ENCODE data around the gene KLHL13. TPM values are rescaled to one million over a fixed set of nuclear protein-coding genes. Genes with fewer than 3 reads are reported as not detected.

The KLHL13 gene
- total RNA-seq, 1 experiment from 2014 or later: 4.2 TPM

DNA sequence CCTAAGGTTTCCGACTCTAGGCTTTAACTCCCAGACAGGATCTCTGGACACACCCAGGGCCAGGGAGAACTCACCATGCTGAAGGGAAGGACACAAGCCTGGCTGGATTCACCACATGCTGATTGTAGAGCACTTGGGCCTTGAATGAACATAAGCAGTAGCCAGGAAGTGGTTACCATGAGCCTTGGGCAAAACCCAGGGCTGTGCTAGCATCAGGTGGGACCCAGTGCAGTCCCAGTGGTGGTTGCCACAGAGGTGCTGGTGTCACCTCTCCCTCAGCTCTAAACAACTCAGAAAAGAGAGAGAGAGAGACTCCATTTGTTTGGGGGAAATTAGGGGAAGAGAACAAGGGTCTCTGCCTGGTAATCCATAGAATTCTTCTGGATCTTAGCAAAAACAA, 77.0 kb downstream of the KLHL13 start:
- intact Hi-C loops (cut with micrococcal nuclease): no loop called here
- H3K79me2 ChIP-seq (ENCODE audit: insufficient read depth, low read length): no peaks in the 10 kb centered on the region
- ChIA-PET RAD21 (ENCODE audit: low non-redundant PET in 1 of 2, low total read pairs in 2 of 2, uncharacterized antibody in 2 of 2, unreplicated experiment in 2 of 2) (no interaction called here), CTCF (no interaction called here), POLR2A (no interaction called here)
- H3K4me2 ChIP-seq (ENCODE audit: low read length): no peak overlapping the region
- H3K4me3 ChIP-seq (replicated peaks in 1 of 2; ENCODE audit: low read depth in 1 of 2, low read length in 2 of 2): no peak overlapping the region
- H3K9me3 ChIP-seq (ENCODE audit: control insufficient read depth in 1 of 2, insufficient read depth in 1 of 2, low read depth in 1 of 2, low read length in 2 of 2): no peaks in the 10 kb centered on the region
- no peaks in the 10 kb centered on the region for H3K4me1 ChIP-seq (ENCODE audit: control insufficient read depth in 1 of 2, insufficient read depth in 2 of 2, low read length in 2 of 2)
- no peak for TF ChIP-seq ZNF274 (IDR thresholded peaks at IDR 0.05; ENCODE audit: low read depth, low read length)
- TF ChIP-seq, protein P1, sequence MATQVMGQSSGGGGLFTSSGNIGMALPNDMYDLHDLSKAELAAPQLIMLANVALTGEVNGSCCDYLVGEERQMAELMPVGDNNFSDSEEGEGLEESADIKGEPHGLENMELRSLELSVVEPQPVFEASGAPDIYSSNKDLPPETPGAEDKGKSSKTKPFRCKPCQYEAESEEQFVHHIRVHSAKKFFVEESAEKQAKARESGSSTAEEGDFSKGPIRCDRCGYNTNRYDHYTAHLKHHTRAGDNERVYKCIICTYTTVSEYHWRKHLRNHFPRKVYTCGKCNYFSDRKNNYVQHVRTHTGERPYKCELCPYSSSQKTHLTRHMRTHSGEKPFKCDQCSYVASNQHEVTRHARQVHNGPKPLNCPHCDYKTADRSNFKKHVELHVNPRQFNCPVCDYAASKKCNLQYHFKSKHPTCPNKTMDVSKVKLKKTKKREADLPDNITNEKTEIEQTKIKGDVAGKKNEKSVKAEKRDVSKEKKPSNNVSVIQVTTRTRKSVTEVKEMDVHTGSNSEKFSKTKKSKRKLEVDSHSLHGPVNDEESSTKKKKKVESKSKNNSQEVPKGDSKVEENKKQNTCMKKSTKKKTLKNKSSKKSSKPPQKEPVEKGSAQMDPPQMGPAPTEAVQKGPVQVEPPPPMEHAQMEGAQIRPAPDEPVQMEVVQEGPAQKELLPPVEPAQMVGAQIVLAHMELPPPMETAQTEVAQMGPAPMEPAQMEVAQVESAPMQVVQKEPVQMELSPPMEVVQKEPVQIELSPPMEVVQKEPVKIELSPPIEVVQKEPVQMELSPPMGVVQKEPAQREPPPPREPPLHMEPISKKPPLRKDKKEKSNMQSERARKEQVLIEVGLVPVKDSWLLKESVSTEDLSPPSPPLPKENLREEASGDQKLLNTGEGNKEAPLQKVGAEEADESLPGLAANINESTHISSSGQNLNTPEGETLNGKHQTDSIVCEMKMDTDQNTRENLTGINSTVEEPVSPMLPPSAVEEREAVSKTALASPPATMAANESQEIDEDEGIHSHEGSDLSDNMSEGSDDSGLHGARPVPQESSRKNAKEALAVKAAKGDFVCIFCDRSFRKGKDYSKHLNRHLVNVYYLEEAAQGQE (IDR thresholded peaks at IDR 0.05; ENCODE audit: low read depth): no peak
- no peak for TF ChIP-seq CBX3 (IDR thresholded peaks at IDR 0.05; ENCODE audit: low read depth)
- TF ChIP-seq JUND (IDR thresholded peaks at IDR 0.05): no peak
- no peak for TF ChIP-seq YY1 (IDR thresholded peaks at IDR 0.05; ENCODE audit: extremely low read depth, insufficient replicate concordance, low read depth, low read length)
- no peak for TF ChIP-seq RAD21 (IDR thresholded peaks at IDR 0.05; ENCODE audit: low read depth)
- TF ChIP-seq EGR1 (IDR thresholded peaks at IDR 0.05; ENCODE audit: low read depth): no peak
- no peak for TF ChIP-seq POLR2AphosphoS5 (IDR thresholded peaks at IDR 0.05; ENCODE audit: low read depth, low read length)
- TF ChIP-seq TCF7L2 (IDR thresholded peaks at IDR 0.05; ENCODE audit: borderline replicate concordance, extremely low read depth, insufficient read depth, insufficient read length): no peak
- no peak for TF ChIP-seq POLR2A (IDR thresholded peaks at IDR 0.05; ENCODE audit: borderline replicate concordance, extremely low read depth, insufficient read depth, insufficient read length)
- TF ChIP-seq, protein P2, sequence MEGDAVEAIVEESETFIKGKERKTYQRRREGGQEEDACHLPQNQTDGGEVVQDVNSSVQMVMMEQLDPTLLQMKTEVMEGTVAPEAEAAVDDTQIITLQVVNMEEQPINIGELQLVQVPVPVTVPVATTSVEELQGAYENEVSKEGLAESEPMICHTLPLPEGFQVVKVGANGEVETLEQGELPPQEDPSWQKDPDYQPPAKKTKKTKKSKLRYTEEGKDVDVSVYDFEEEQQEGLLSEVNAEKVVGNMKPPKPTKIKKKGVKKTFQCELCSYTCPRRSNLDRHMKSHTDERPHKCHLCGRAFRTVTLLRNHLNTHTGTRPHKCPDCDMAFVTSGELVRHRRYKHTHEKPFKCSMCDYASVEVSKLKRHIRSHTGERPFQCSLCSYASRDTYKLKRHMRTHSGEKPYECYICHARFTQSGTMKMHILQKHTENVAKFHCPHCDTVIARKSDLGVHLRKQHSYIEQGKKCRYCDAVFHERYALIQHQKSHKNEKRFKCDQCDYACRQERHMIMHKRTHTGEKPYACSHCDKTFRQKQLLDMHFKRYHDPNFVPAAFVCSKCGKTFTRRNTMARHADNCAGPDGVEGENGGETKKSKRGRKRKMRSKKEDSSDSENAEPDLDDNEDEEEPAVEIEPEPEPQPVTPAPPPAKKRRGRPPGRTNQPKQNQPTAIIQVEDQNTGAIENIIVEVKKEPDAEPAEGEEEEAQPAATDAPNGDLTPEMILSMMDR (IDR thresholded peaks at IDR 0.05 in 2 of 3, conservative IDR thresholded peaks at IDR 0.05 in 1 of 3; ENCODE audit: borderline replicate concordance in 1 of 3, insufficient read depth in 1 of 3, low read depth in 2 of 3, low read length in 2 of 3): no peak
- no peak for TF ChIP-seq SP1 (IDR thresholded peaks at IDR 0.05; ENCODE audit: low read depth)
- TF ChIP-seq, protein P3, sequence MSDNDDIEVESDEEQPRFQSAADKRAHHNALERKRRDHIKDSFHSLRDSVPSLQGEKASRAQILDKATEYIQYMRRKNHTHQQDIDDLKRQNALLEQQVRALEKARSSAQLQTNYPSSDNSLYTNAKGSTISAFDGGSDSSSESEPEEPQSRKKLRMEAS (IDR thresholded peaks at IDR 0.05): no peak
- no peak for TF ChIP-seq EZH2 (IDR thresholded peaks at IDR 0.05)
- no peak for TF ChIP-seq ZFX (IDR thresholded peaks at IDR 0.05)
- no peak for TF ChIP-seq EZH2phosphoT487 (IDR thresholded peaks at IDR 0.05; ENCODE audit: borderline replicate concordance)
- no peak for TF ChIP-seq FOSL1 (IDR thresholded peaks at IDR 0.05; ENCODE audit: low read depth)
- TF ChIP-seq, protein P4, sequence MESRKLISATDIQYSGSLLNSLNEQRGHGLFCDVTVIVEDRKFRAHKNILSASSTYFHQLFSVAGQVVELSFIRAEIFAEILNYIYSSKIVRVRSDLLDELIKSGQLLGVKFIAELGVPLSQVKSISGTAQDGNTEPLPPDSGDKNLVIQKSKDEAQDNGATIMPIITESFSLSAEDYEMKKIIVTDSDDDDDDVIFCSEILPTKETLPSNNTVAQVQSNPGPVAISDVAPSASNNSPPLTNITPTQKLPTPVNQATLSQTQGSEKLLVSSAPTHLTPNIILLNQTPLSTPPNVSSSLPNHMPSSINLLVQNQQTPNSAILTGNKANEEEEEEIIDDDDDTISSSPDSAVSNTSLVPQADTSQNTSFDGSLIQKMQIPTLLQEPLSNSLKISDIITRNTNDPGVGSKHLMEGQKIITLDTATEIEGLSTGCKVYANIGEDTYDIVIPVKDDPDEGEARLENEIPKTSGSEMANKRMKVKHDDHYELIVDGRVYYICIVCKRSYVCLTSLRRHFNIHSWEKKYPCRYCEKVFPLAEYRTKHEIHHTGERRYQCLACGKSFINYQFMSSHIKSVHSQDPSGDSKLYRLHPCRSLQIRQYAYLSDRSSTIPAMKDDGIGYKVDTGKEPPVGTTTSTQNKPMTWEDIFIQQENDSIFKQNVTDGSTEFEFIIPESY (IDR thresholded peaks at IDR 0.05; ENCODE audit: extremely low read depth, insufficient replicate concordance, low read length): no peak
- TF ChIP-seq ELF1 (IDR thresholded peaks at IDR 0.05; ENCODE audit: borderline replicate concordance, low read depth): no peak
- ATAC-seq: no peak
- H3K27me3 ChIP-seq (ENCODE audit: insufficient read depth, low read length): no peaks in the 10 kb centered on the region
- H2AFZ ChIP-seq (ENCODE audit: low read depth, low read length, poor library complexity, severe bottlenecking): no peak overlapping the region
- H4K20me1 ChIP-seq (ENCODE audit: insufficient read depth): no peaks in the 10 kb centered on the region
- no peak overlapping the region for H3K9ac ChIP-seq (ENCODE audit: low read length)
- H3K27ac ChIP-seq (ENCODE audit: low read depth, low read length): no peak overlapping the region
- H3K9me2 ChIP-seq (ENCODE audit: insufficient read depth): no peaks in the 10 kb centered on the region
- H3K36me3 ChIP-seq (ENCODE audit: control insufficient read depth in 1 of 2, insufficient read depth in 2 of 2, low read length in 2 of 2): no peaks in the 10 kb centered on the region
- DNase-seq (ENCODE audit: low read depth, low spot score): no peak
- no TSS peak for BruUV-seq (replicated peaks)

Measured in HCT116 (cell line).